Measurements from ENCODE around the gene KRTAP5-10. TPM values are rescaled to one million over a fixed set of nuclear protein-coding genes. Genes with fewer than 3 reads are reported as not detected.

The KRTAP5-10 gene
- total and polyA plus RNA-seq, 9 of the 15 experiments (the other 6 are each of a cell fraction or from before 2014, with no cell fraction given) = not detected

DNA sequence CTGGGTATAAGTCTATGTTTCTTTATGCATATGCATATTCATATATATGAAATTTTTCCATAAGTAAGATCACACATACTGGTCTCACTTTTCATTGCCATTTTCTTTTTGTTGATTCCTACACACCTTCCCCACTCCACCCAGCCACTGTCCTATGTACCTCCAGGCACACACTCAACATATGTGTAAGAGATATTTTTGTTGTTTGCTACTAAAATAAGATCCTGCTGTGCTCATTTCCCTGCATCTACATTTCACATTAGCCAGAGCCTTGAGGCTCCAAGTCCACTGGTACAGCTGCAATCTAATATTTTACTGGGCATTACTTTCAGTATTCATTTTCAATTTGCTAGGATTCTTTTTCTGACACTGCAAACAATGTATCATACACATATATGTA lies 8.1 kb upstream of the KRTAP5-10 start:
- no peaks in the 10 kb centered on the region for H3K9me3 ChIP-seq (replicated peaks; ENCODE audit: control insufficient read depth, insufficient read depth, low read depth, low read length)
- BruUV-seq (replicated peaks) = no TSS peak
- intact Hi-C loops (cut with micrococcal nuclease) = no loop called here
- no peak overlapping the region for H3K4me2 ChIP-seq (ENCODE audit: insufficient read depth, low read length)
- no peaks in the 10 kb centered on the region for H3K9me1 ChIP-seq (ENCODE audit: control insufficient read depth, insufficient read depth, low read length)
- DNase-seq (ENCODE audit: extremely low read depth in 1 of 4, low spot score in 3 of 4) (no peak), ATAC-seq (no peak), FAIRE-seq (no peak)
- in situ Hi-C loops (cut with MboI) = no loop called here
- no peaks in the 10 kb centered on the region for H4K20me1 ChIP-seq (replicated peaks; ENCODE audit: control insufficient read depth, insufficient read depth, low read length)
- peaks cover 0 to 3% of the 10 kb centered on the region in 2 experiments; a peak in 1 of 5 replicates for H3K4me1 ChIP-seq (replicated peaks in 1 of 2; ENCODE audit: control insufficient read depth in 2 of 2, insufficient read depth in 2 of 2, low read length in 2 of 2)
- no peak overlapping the region for H3K4me3 ChIP-seq
- peaks cover 3 to 23% of the 10 kb centered on the region in 2 experiments; a peak in 4 of 5 replicates for H3K27me3 ChIP-seq (ENCODE audit: control insufficient read depth in 2 of 2, insufficient read depth in 2 of 2, low read length in 2 of 2)
- no peak overlapping the region for H3K27ac ChIP-seq (ENCODE audit: extremely low read depth, low read depth, low read length)
- CTCF ChIA-PET (ENCODE audit: low intra/inter-chr PET ratio) = no interaction called here
- no peaks in the 10 kb centered on the region for H3K79me2 ChIP-seq (ENCODE audit: control insufficient read depth, insufficient read depth, low read length)
- H3K36me3 ChIP-seq (ENCODE audit: control insufficient read depth, insufficient read depth, low read length) = no peaks in the 10 kb centered on the region
- POLR2A ChIA-PET = no interaction called here
- H2AFZ ChIP-seq (ENCODE audit: low read depth, low read length) = no peak overlapping the region
- H3K9ac ChIP-seq (ENCODE audit: insufficient read depth in 1 of 2, low read depth in 2 of 2, low read length in 2 of 2) = no peak overlapping the region
- TF ChIP-seq CBFA2T3 (IDR thresholded peaks at IDR 0.05) (no peak), ZNF143 (CRISPR knock-in tag; IDR thresholded peaks at IDR 0.05) (no peak), MCM2 (IDR thresholded peaks at IDR 0.05; ENCODE audit: low read depth) (no peak), PHF20 (IDR thresholded peaks at IDR 0.05; ENCODE audit: partially characterized antibody) (no peak), DPF2 (IDR thresholded peaks at IDR 0.05) (no peak), MLLT1 (IDR thresholded peaks at IDR 0.05) (no peak), RERE (CRISPR knock-in tag; IDR thresholded peaks at IDR 0.05; ENCODE audit: borderline replicate concordance) (no peak), SLC30A9 (CRISPR knock-in tag; IDR thresholded peaks at IDR 0.05) (no peak), POLR2AphosphoS5 (IDR thresholded peaks at IDR 0.05; ENCODE audit: control insufficient read depth, insufficient read depth, low read depth, low read length) (no peak), HDGF (IDR thresholded peaks at IDR 0.05) (no peak), EP400 (IDR thresholded peaks at IDR 0.05) (no peak), RBM25 (IDR thresholded peaks at IDR 0.05; ENCODE audit: low read depth, low read length, severe bottlenecking) (no peak), TCF3 (CRISPR knock-in tag; IDR thresholded peaks at IDR 0.05) (no peak), KAT7 (CRISPR knock-in tag; IDR thresholded peaks at IDR 0.05; ENCODE audit: borderline replicate concordance) (no peak), ILF3 (IDR thresholded peaks at IDR 0.05; ENCODE audit: borderline replicate concordance) (no peak)
- TF ChIP-seq, protein P1, sequence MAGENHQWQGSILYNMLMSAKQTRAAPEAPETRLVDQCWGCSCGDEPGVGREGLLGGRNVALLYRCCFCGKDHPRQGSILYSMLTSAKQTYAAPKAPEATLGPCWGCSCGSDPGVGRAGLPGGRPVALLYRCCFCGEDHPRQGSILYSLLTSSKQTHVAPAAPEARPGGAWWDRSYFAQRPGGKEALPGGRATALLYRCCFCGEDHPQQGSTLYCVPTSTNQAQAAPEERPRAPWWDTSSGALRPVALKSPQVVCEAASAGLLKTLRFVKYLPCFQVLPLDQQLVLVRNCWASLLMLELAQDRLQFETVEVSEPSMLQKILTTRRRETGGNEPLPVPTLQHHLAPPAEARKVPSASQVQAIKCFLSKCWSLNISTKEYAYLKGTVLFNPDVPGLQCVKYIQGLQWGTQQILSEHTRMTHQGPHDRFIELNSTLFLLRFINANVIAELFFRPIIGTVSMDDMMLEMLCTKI (IDR thresholded peaks at IDR 0.05; ENCODE audit: partially characterized antibody) = no peak
